Cardiac muscle cell (in vitro differentiated cells and primary cell): ENCODE results near the gene EFCAB8. TPM values are rescaled to one million over a fixed set of nuclear protein-coding genes. Genes with fewer than 3 reads are reported as not detected.

ENCODE experiments used
- DNase-seq, 2 donors: peaks; one replicate each; pipeline versions ENCODE4 v3.0.0 to v3.0.0-alpha.2; 2010 to 2017; ENCODE audit warnings: low read depth in 1 of 2, low spot score in 1 of 2
- H3K27ac ChIP-seq: fragments of 200-600 bp; sonication (generic); 2 replicates; pipeline ENCODE4 v1.5.1; 2016
- H3K27me3 ChIP-seq: fragments of 200-600 bp; sonication (generic); 2 replicates; pipeline ENCODE4 v1.6.0; 2016; ENCODE audit warnings: control low read depth
- H3K36me3 ChIP-seq: fragments of 200-600 bp; sonication (generic); 2 replicates; pipeline ENCODE4 v1.5.1; 2016; ENCODE audit warnings: control low read depth
- H3K4me1 ChIP-seq: fragments of 200-600 bp; sonication (generic); 2 replicates; pipeline ENCODE4 v1.8.1; 2017; ENCODE audit warnings: low read depth, mild to moderate bottlenecking, mixed run types
- H3K4me3 ChIP-seq: fragments of 200-600 bp; sonication (generic); 2 replicates; pipeline ENCODE4 v1.5.1; 2016; ENCODE audit warnings: mild to moderate bottlenecking
- H3K9me3 ChIP-seq: fragments of 200-600 bp; sonication (generic); 2 replicates; pipeline ENCODE4 v1.5.1; 2017; ENCODE audit warnings: low read depth, mild to moderate bottlenecking, control low read depth
- polyA plus RNA-seq: library from polyadenylated mRNA; unstranded; fragments of >200 nt; fragmentation: Nextera tagmentation; extraction: Ambion mirVana; gene quantifications from 2 replicates; pipeline ENCODE4 v1.2.1, GENCODE V29; 2016
- total RNA-seq: library from RNA; depleted of rRNA; stranded (reverse); fragments of >200 nt; gene quantifications from 2 replicates; pipeline ENCODE4 v1.2.3, GENCODE V29; 2016
- TF ChIP-seq, protein P1 (sequence below): IDR thresholded peaks from 2 replicates; pipeline ENCODE4 v1.5.1; 2012; ENCODE audit warnings: low read depth, mild to moderate bottlenecking, low read length

Gene EFCAB8
- total and polyA plus RNA-seq, 2 experiments from 2014 or later = 0.54 TPM; not detected in 1

DNA sequence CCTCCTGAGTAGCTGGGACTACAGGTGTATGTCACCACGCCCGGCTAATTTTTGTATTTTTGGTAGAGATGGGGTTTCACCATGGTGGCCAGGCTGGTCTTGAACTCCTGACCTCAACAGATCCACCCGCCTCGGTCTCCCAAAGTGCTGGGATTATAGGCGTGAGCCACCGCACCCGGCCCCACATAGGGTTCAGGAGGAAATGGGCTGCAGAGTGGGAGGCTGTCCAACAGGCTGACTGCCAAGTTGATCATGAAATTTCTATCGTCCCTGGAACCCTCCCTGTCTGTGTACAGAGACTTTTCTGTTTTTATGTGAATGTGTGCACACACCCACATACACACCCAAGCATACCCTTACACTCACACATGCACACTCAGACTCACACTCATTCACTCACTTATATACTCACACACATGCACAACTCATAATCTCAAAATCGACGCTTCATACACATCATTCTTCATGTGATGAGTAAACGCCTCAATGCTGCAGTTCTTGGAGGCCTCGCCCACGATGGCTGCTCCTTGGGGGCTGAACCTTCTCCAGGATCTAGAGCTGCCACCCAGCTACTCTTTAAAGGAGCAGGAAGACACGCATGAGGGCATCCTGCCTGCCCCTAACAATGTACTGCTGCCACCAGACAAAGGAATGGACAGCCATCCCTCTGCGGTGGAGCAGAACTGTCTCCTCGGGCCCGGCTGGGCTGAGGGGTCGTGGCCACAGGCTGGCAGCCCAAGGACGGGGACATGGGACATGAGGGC is 109.9 kb downstream of the EFCAB8 start:
- Histone ChIP-seq H3K27ac (no peak overlapping the region), H3K36me3 (no peaks in the 10 kb centered on the region), H3K9me3 (no peaks in the 10 kb centered on the region), H3K4me1 (peaks cover 16% of the 10 kb centered on the region), H3K27me3 (no peaks in the 10 kb centered on the region), H3K4me3 (no peak overlapping the region)
- DNase-seq = peak in 1 of 2 donors; percentile 32
- TF ChIP-seq, protein P1, sequence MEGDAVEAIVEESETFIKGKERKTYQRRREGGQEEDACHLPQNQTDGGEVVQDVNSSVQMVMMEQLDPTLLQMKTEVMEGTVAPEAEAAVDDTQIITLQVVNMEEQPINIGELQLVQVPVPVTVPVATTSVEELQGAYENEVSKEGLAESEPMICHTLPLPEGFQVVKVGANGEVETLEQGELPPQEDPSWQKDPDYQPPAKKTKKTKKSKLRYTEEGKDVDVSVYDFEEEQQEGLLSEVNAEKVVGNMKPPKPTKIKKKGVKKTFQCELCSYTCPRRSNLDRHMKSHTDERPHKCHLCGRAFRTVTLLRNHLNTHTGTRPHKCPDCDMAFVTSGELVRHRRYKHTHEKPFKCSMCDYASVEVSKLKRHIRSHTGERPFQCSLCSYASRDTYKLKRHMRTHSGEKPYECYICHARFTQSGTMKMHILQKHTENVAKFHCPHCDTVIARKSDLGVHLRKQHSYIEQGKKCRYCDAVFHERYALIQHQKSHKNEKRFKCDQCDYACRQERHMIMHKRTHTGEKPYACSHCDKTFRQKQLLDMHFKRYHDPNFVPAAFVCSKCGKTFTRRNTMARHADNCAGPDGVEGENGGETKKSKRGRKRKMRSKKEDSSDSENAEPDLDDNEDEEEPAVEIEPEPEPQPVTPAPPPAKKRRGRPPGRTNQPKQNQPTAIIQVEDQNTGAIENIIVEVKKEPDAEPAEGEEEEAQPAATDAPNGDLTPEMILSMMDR = no peak

DNA sequence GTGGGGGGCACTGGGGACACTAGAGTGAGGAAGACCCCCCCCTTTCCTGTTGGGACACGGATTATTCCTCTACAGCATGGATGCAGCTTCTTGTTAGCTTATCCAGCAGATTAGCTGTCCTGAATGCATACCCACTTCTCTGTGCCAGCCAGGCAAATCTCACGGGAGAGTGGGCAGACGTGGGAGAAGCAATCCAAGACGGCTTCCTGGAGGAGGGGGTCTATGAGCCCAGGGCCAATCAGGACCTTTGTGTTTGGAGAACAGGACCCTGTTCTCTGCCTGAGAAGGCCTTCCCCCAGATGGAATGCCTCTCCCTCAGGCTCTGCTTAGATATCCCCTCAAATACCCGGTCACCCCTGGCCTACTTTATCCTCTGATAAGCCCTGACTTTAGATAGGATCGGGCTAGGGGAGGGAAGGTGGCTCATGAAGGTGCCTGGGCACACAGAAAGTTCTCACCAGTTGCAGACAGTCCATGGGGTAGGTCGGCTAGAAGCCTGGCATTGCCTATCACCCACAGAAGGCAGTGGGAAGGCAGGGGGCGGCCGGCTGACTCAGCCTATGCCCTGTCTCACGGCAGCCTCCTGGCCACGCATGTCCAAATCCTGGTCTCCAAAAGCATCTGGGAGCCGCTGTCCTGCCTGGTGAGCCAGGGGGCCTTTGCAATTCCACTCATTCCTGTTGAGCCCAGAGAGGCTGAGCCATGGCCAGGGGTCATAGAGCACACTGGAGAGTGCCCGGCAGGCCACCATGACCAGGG is 110.8 kb downstream of the EFCAB8 start:
- no peaks in the 10 kb centered on the region for H3K9me3 ChIP-seq
- H3K27me3 ChIP-seq = no peaks in the 10 kb centered on the region
- TF ChIP-seq, protein P1 = no peak
- H3K36me3 ChIP-seq = no peaks in the 10 kb centered on the region
- no peak overlapping the region for H3K27ac ChIP-seq
- peaks cover 16% of the 10 kb centered on the region for H3K4me1 ChIP-seq
- H3K4me3 ChIP-seq = no peak overlapping the region
- DNase-seq = no peak

DNA sequence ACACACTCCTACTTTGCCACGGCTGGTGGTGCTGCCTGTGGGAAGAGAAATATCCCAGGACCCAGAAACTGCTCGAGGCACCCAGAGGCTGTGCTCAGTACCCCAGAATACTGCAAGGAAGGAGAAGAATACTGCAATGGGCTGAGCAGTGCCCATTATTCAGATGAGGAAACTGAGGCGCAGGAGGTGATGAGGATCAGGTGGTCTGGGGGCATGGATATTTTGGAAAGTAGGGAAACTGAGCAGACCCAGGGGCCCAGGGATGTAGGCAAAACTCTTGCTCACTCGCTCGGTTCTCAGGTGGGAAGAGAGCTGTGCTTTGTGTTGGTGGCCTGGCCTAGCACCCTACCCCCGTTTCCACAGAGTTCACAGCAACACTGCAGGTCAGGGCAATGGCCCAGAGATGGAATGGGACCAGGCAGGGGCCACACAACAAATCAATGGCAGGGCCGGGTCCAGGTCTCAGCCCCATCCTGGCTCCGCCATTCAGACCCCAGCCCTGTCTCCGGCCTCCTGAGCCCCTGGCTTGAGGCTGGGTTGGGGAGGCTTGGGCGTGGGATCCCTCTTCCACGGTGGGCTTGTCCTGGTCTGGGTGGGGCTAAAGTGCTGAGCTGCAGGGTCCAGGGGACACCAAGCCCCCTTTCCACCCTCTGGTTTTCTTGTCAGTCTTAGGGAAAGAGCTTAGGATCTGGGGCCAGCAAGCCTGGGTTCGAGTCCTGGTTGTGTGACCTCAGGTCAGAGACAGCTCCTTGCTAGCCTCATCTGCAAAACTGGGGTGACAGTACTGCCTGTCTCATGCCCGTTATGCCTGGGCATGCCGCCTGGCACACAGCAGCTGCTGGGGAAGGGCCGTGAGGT is 111.6 kb downstream of the EFCAB8 start:
- H3K27me3 ChIP-seq = no peaks in the 10 kb centered on the region
- H3K4me1 ChIP-seq = peaks cover 16% of the 10 kb centered on the region
- H3K9me3 ChIP-seq = no peaks in the 10 kb centered on the region
- H3K36me3 ChIP-seq = no peaks in the 10 kb centered on the region
- TF ChIP-seq, protein P1 = no peak
- peak overlapping the region; percentile 96 for H3K27ac ChIP-seq
- no peak overlapping the region for H3K4me3 ChIP-seq
- no peak for DNase-seq

DNA sequence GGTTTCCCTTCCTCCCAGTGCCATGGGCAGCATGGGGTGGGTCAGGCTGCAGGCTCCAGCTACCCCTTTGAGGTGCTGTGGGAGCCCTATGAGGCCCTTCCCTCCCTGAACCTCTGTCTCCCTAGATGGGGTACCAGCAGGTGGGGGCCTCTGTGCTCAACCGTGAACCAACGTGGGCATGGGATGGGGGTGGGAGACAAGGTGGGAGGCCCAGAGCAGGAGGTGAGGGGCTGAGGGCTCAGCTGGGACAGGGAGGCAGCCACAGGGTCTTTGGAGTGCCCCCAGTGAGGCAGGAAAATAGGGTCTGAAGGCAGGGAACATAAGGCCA is 112.2 kb downstream of the EFCAB8 start:
- TF ChIP-seq, protein P1 = no peak
- Histone ChIP-seq H3K27ac (peak overlapping the region; percentile 96), H3K9me3 (no peaks in the 10 kb centered on the region), H3K4me1 (peaks cover 16% of the 10 kb centered on the region), H3K36me3 (no peaks in the 10 kb centered on the region), H3K4me3 (no peak overlapping the region), H3K27me3 (no peaks in the 10 kb centered on the region)
- DNase-seq = no peak

DNA sequence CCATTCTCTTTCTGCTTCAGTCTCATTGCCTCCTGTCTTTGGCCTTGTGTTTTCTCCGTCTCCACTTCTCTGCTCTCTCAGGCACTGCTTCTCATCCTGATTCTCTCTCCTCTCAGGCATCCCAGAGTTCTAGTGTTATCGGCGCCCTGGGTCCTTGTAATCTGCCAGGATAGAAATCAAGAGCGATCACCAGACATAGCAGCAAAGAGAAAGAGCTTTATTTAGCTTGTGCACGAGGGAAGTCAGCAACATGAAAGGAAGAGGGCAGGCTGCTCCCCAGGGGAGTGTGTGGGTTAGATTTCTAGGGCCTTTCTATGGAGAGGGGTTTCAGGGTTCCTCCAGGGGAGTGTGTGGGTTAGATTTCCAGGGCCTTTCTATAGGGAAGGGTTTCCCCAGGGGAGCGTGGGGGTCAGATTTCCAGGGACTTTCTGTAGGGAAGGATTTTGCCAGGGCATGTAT is 113.0 kb downstream of the EFCAB8 start:
- Histone ChIP-seq H3K27ac (peak overlapping the region; percentile 96), H3K4me3 (no peak overlapping the region)
- peak in 1 of 2 donors; percentile 69 for DNase-seq

More for the DNA sequence above, 113.0 kb downstream of the EFCAB8 start:
- TF ChIP-seq, protein P1 = no peak
- H3K36me3 ChIP-seq = no peaks in the 10 kb centered on the region
- peaks cover 16% of the 10 kb centered on the region for H3K4me1 ChIP-seq
- no peaks in the 10 kb centered on the region for H3K27me3 ChIP-seq
- H3K9me3 ChIP-seq = no peaks in the 10 kb centered on the region
